MM.1S (cell line): Measurements from ENCODE around the gene EIF5AL1.

Experiments
- EZH2 ChIP-seq: fragments of 300-600 bp; sonication (generic); optimal IDR thresholded peaks from 2 replicates; pipeline ENCODE3; 2017; ENCODE audit warnings: low read depth, mild to moderate bottlenecking, antibody characterized with exemption, low read length, mixed read lengths
- EZH2phosphoT487 ChIP-seq: fragments of 300-600 bp; sonication (generic); IDR thresholded peaks from 2 replicates; pipeline ENCODE4 v1.6.1; 2018; ENCODE audit warnings: antibody characterized with exemption, low read length
- TF ChIP-seq, protein P1 (sequence below): fragments of 300-600 bp; sonication (generic); IDR thresholded peaks from 2 replicates; pipeline ENCODE4 v1.5.1; 2016; ENCODE audit warnings: antibody characterized with exemption, low read length, mixed read lengths

DNA sequence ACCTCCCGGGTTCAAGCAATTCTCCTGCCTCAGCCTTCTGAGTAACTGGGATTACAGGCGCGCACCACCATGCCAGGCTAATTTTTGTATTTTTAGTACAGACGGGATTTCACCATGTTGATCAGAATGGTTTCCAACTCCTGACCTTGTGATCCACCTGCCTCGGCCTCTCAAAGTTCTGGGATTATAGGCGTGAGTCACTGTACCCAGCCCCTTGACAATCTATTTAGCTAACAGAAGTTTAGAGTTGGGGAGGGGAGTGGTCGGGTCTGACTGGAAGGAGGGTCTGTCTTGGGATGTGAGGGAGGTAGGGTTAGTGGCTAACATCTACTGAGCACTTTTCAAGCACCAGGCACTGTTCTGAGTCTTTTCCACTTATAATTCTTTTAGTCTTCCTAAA lies 39.9 kb upstream of the EIF5AL1 start:
- TF ChIP-seq EZH2: no peak
- TF ChIP-seq, protein P1, sequence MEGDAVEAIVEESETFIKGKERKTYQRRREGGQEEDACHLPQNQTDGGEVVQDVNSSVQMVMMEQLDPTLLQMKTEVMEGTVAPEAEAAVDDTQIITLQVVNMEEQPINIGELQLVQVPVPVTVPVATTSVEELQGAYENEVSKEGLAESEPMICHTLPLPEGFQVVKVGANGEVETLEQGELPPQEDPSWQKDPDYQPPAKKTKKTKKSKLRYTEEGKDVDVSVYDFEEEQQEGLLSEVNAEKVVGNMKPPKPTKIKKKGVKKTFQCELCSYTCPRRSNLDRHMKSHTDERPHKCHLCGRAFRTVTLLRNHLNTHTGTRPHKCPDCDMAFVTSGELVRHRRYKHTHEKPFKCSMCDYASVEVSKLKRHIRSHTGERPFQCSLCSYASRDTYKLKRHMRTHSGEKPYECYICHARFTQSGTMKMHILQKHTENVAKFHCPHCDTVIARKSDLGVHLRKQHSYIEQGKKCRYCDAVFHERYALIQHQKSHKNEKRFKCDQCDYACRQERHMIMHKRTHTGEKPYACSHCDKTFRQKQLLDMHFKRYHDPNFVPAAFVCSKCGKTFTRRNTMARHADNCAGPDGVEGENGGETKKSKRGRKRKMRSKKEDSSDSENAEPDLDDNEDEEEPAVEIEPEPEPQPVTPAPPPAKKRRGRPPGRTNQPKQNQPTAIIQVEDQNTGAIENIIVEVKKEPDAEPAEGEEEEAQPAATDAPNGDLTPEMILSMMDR: no peak
- TF ChIP-seq EZH2phosphoT487: no peak
